HFF-Myc (cell line): Measurements from ENCODE around the gene POLE4.
A peak's percentile ranks its signal among the peaks of the same experiment; 100 is the strongest.

Source experiments
- DNase-seq: peaks from one replicate; pipeline ENCODE4 v3.0.0-alpha.2; 2011; ENCODE audit warnings: low read depth; ENCODE audit errors: extremely low read depth
- H3K4me3 ChIP-seq: replicated peaks from 2 replicates; pipeline ENCODE4 v1.5.1; 2011; ENCODE audit warnings: low read depth, mild to moderate bottlenecking, control low read depth, low read length
- TF ChIP-seq, protein P1 (sequence below): IDR thresholded peaks from 2 replicates; pipeline ENCODE4 v1.5.1; 2012; ENCODE audit warnings: mild to moderate bottlenecking, low read depth, low read length, control low read depth; ENCODE audit errors: missing control alignments

The POLE4 gene

DNA sequence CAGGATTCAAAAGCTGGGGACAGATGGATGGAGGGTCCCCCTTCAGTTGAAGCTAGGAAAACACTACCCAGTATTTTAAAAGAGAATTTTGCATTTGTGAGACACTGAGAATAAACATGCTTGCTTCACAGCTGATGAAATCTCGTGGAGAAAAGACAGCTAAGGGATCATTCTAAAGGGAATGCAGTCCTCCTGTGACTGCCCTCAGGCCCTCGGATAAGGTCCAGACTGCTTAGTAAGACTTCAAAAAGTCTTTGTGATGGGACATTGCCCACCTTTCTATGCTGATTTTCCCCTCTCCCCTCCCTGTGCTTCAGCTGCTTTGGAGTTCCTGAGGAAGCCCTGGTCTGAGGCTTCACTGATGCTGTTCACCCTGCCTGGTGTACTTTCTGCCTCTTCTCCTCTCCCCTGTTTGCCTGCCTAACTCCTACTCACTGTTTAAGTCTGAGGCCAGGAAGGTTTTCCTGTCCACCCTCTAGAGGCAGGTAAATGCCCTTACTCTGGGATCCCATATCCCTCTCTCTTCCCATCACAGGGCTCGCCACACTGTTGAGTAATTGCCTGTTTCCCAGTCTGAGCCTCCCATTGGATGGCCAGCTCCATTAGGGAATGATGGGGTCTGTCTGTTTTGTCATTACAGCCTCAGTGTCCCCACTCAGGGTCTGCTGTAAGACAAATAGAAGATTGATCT, 26.6 kb downstream of the POLE4 start:
- no peak for DNase-seq
- TF ChIP-seq, protein P1, sequence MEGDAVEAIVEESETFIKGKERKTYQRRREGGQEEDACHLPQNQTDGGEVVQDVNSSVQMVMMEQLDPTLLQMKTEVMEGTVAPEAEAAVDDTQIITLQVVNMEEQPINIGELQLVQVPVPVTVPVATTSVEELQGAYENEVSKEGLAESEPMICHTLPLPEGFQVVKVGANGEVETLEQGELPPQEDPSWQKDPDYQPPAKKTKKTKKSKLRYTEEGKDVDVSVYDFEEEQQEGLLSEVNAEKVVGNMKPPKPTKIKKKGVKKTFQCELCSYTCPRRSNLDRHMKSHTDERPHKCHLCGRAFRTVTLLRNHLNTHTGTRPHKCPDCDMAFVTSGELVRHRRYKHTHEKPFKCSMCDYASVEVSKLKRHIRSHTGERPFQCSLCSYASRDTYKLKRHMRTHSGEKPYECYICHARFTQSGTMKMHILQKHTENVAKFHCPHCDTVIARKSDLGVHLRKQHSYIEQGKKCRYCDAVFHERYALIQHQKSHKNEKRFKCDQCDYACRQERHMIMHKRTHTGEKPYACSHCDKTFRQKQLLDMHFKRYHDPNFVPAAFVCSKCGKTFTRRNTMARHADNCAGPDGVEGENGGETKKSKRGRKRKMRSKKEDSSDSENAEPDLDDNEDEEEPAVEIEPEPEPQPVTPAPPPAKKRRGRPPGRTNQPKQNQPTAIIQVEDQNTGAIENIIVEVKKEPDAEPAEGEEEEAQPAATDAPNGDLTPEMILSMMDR: no peak
- no peak overlapping the region for H3K4me3 ChIP-seq

DNA sequence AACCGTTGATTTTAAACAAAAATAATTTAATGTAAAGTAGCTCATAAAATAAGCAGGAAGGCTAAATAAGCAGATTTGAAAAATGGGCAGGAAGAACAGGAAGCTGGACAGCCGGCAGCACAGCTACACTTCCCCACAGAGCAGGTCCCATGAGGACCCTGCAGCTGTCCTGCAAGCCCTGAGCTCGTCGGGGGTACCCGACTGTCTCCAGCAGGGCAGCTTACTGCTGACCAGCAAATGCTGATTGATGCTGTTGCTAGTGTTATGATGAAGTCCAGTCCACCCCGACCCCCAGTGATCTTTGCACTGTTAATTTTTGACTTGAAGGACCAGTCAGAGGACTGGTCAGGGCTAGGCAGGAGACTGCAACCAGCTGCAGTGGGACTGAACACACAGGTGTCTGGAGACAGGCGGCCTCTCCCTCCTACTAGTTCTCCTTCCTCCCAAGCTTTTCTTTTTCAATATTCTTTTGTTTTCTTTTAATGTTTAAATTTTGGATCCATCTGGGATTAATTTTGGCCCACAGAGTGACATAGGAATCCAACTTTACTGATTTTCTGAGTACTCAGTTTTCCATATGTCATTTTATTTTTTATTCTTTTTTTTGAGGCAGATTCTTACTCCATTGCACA, 27.7 kb downstream of the POLE4 start:
- H3K4me3 ChIP-seq: no peak overlapping the region
- TF ChIP-seq, protein P1: no peak
- no peak for DNase-seq

DNA sequence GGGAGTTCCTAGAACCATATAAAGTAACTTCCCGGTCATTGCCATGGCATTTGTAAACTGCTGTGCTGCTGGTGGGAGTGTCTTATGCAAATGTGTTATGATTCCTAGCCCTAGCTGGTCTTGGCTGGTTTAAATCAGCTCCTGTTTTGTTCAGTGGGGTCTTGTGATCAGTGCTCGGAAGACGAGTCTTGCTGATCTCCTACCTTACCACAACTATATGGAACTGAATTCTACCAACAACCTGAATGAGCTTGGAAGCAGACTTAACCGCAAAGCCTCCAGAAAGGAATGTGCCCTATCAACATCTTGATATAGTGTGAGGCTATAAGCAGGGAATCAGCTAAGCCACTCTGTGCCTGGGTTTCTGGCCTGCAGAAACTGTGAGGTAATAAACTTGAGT, 33.5 kb downstream of the POLE4 start:
- TF ChIP-seq, protein P1: no peak
- peak; percentile 72 for DNase-seq
- H3K4me3 ChIP-seq: no peak overlapping the region

DNA sequence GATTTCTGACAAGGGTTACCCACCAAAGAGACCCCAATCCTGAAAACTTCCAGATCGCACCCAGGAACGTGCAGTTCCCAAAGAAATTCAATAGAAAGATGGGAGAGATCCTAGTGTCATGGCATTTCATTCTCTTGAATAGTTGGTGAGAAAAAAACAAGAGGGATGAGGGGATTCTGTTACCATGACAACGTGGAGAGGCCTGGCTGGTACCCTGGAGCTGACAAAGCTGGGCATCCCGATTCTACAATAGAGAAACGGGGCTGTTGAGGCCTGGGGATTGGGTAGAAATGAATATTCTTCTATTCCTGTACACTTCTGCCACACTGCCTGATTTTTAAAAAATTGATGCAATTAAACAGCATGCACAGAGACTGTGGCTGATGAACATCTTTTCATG, 41.0 kb downstream of the POLE4 start:
- H3K4me3 ChIP-seq: no peak overlapping the region
- no peak for DNase-seq
- TF ChIP-seq, protein P1: no peak

DNA sequence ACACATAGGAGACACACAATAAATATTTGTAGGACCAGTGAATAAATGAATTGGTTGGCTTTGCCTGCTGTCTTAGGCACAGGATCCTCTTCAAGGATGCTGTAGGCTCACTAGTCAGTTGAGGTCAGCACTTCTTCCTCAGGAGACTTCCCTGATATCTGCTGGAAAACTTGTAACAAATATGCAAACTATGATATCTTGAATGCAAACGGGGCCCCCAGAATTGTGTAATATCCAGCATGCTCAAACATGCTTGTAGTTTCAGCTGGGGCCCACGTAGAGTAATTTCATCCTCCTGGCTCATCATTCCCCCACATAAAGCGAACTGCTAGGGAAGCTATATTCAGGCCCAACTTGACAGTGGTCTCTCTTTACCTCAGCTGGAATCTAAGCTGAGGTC, 43.6 kb downstream of the POLE4 start:
- DNase-seq: no peak
- TF ChIP-seq, protein P1: no peak
- H3K4me3 ChIP-seq: no peak overlapping the region

DNA sequence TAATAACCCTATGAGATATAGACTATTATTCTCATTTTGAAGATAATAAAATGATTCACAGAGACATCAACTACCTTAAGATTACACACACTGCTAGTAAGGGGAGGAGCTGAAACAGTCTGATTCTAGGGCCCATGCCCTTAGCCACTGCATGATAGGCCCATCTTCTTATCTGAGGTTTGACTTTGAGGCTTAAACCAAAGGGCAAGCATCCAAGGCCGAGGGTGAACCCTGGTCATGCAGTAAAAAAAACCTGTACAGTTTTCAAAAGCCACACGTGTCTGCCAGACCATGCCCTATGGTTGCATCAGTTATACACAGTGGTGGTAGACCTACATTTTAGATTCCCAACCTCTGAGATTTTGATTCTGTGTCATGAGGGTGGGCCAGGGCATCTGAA, 44.8 kb downstream of the POLE4 start:
- DNase-seq: no peak
- TF ChIP-seq, protein P1: no peak

More for the DNA sequence above, 44.8 kb downstream of the POLE4 start:
- H3K4me3 ChIP-seq: no peak overlapping the region
